DND-41 (cell line): ENCODE data around the gene COA6.

ENCODE experiments used
- ATAC-seq: fragments of 200-7000 bp; cut with Tn5 transposase; 3 replicates; pipeline ENCODE4 v1.9.1; 2021; ENCODE audit warnings: low read depth; ENCODE audit not compliant: insufficient read depth
- DNase-seq: peaks from one replicate; pipeline ENCODE4 v3.0.0-alpha.2; 2020
- H2AFZ ChIP-seq: 2 replicates; pipeline ENCODE4 v1.6.0; 2012; ENCODE audit warnings: low read depth, low read length
- H3K27ac ChIP-seq: 2 replicates; pipeline ENCODE4 v1.5.1; 2012; ENCODE audit warnings: low read length, inconsistent platforms
- H3K27me3 ChIP-seq: fragments of 200-600 bp; sonication (generic); 2 replicates; pipeline ENCODE4 v1.6.0; 2012; ENCODE audit warnings: low read length, mild to moderate bottlenecking, inconsistent platforms; ENCODE audit not compliant: insufficient read depth, poor library complexity
- H3K36me3 ChIP-seq: 2 replicates; pipeline ENCODE4 v1.5.1; 2012; ENCODE audit warnings: low read length, inconsistent platforms; ENCODE audit not compliant: insufficient read depth
- H3K4me1 ChIP-seq: 2 replicates; pipeline ENCODE4 v1.5.1; 2012; ENCODE audit warnings: mild to moderate bottlenecking, low read length; ENCODE audit not compliant: insufficient read depth
- H3K4me2 ChIP-seq: 2 replicates; pipeline ENCODE4 v1.6.0; 2012; ENCODE audit warnings: mild to moderate bottlenecking, moderate library complexity, low read length, inconsistent platforms; ENCODE audit not compliant: insufficient read depth
- H3K4me3 ChIP-seq, 2 experiments: fragments of 200-600 bp in 1 of 2; shearing (Covaris generic) in 1 of 2; 2 replicates each; pipeline ENCODE4 v1.5.1; 2012 to 2016; ENCODE audit warnings: inconsistent platforms in 2 of 2, low read length in 2 of 2, mild to moderate bottlenecking in 2 of 2, low read depth in 1 of 2, moderate library complexity in 1 of 2
- H3K79me2 ChIP-seq: 2 replicates; pipeline ENCODE4 v1.6.0; 2012; ENCODE audit warnings: low read length, inconsistent platforms; ENCODE audit not compliant: insufficient read depth
- H3K9ac ChIP-seq: 2 replicates; pipeline ENCODE4 v1.6.0; 2012; ENCODE audit warnings: low read depth, mild to moderate bottlenecking, inconsistent platforms, low read length, moderate library complexity
- H3K9me3 ChIP-seq: 2 replicates; pipeline ENCODE4 v1.5.1; 2012; ENCODE audit warnings: low read length, moderate library complexity, mild to moderate bottlenecking, inconsistent platforms; ENCODE audit not compliant: insufficient read depth, severe bottlenecking
- H4K20me1 ChIP-seq: 2 replicates; pipeline ENCODE4 v1.6.0; 2012; ENCODE audit warnings: low read length; ENCODE audit not compliant: insufficient read depth
- CTCF ChIP-seq: IDR thresholded peaks from 2 replicates; pipeline ENCODE4 v1.5.1; 2012; ENCODE audit warnings: borderline replicate concordance, low read length, moderate library complexity, mild to moderate bottlenecking; ENCODE audit not compliant: poor library complexity, severe bottlenecking; ENCODE audit errors: extremely low read depth
- EZH2 ChIP-seq: IDR thresholded peaks from 3 replicates; pipeline ENCODE4 v1.6.1; 2012; ENCODE audit warnings: borderline replicate concordance, low read depth, mild to moderate bottlenecking, moderate library complexity, low read length, inconsistent platforms; ENCODE audit not compliant: severe bottlenecking

Gene COA6

GRCh38 chr1:234362558-234362957 lies 10.7 kb upstream of the COA6 start:
- DNase-seq (no peak), ATAC-seq (no peak)
- TF ChIP-seq CTCF (no peak), EZH2 (no peak)
- no peaks in the 10 kb centered on the region for H3K27me3 ChIP-seq
- no peaks in the 10 kb centered on the region for H3K79me2 ChIP-seq
- no peak overlapping the region for H3K9ac ChIP-seq
- no peak overlapping the region for H3K4me2 ChIP-seq
- no peaks in the 10 kb centered on the region for H4K20me1 ChIP-seq
- H3K4me3 ChIP-seq: no peak overlapping the region
- no peaks in the 10 kb centered on the region for H3K36me3 ChIP-seq
- H3K9me3 ChIP-seq: no peaks in the 10 kb centered on the region
- H2AFZ ChIP-seq: no peak overlapping the region
- no peaks in the 10 kb centered on the region for H3K4me1 ChIP-seq
- H3K27ac ChIP-seq: no peak overlapping the region

- TF ChIP-seq EZH2: no peak
- no peak for TF ChIP-seq CTCF
- Histone ChIP-seq H3K27me3 (no peaks in the 10 kb centered on the region), H3K36me3 (no peaks in the 10 kb centered on the region; the same call in 1 of the 2 replicates), H3K4me1 (peaks cover 10% of the 10 kb centered on the region), H3K4me3 (no peak overlapping the region), H3K27ac (no peak overlapping the region), H3K9ac (no peak overlapping the region), H3K79me2 (peaks cover 7% of the 10 kb centered on the region), H3K9me3 (no peaks in the 10 kb centered on the region), H2AFZ (no peak overlapping the region), H3K4me2 (no peak overlapping the region), H4K20me1 (no peaks in the 10 kb centered on the region)
- no peak for ATAC-seq
- DNase-seq: no peak
Measured at GRCh38 chr1:234368320-234369032, 4.8 kb upstream of the COA6 start.

GRCh38 chr1:234369033-234369430 lies 4.2 kb upstream of the COA6 start:
- no peak overlapping the region for H3K4me2 ChIP-seq
- H4K20me1 ChIP-seq: no peaks in the 10 kb centered on the region
- H3K4me1 ChIP-seq: peaks cover 11% of the 10 kb centered on the region
- H3K9me3 ChIP-seq: no peaks in the 10 kb centered on the region
- no peak overlapping the region for H3K4me3 ChIP-seq
- H2AFZ ChIP-seq: no peak overlapping the region
- peaks cover 13% of the 10 kb centered on the region for H3K79me2 ChIP-seq
- no peaks in the 10 kb centered on the region; the same call in 1 of the 2 replicates for H3K36me3 ChIP-seq
- no peak for ATAC-seq
- no peak overlapping the region for H3K27ac ChIP-seq
- H3K27me3 ChIP-seq: no peaks in the 10 kb centered on the region
- no peak for DNase-seq
- TF ChIP-seq EZH2 (no peak), CTCF (no peak)
- H3K9ac ChIP-seq: no peak overlapping the region
